PC-3 (cell line): ENCODE results near the gene LCTL. TPM values are rescaled to one million over a fixed set of nuclear protein-coding genes. Genes with fewer than 3 reads are reported as not detected.
A peak's percentile ranks its signal among the peaks of the same experiment; 100 is the strongest.

Source experiments
- ATAC-seq: fragments of 200-7000 bp; cut with Tn5 transposase; 2 replicates; pipeline ENCODE4 v1.9.1; 2020; ENCODE audit warnings: mild to moderate bottlenecking, moderate library complexity
- BruUV-seq: library from RNA; stranded (reverse); fragments of 400-500 nt; replicated peaks from 2 replicates; lab custom pipeline; 2021; lab: Mats Ljungman, UMichigan
- CTCF ChIA-PET: fragments of 300-600 bp; sonication (Branson Sonifier 250); formaldehyde crosslinking; loops from one replicate; lab custom pipeline; 2022; ENCODE audit warnings: antibody characterized with exemption; lab: Charles Lee
- POLR2A ChIA-PET: fragments of 300-600 bp; sonication (Branson Sonifier 250); formaldehyde crosslinking; loops from one replicate; lab custom pipeline; 2022; ENCODE audit warnings: antibody characterized with exemption; ENCODE audit not compliant: unreplicated experiment; lab: Charles Lee
- DNase-seq: peaks from one replicate; pipeline ENCODE4 v3.0.0-alpha.2; 2015
- H2AFZ ChIP-seq: fragments of 300-600 bp; sonication (generic); 2 replicates; pipeline ENCODE4 v1.6.0; 2016; ENCODE audit warnings: antibody characterized with exemption, low read length
- H3F3A ChIP-seq: fragments of 300-600 bp; sonication (generic); one replicate; pipeline ENCODE4 v1.6.0; 2017; ENCODE audit warnings: antibody characterized with exemption, low read length, control low read depth, mild to moderate bottlenecking; ENCODE audit not compliant: unreplicated experiment
- H3K27ac ChIP-seq: fragments of 300-600 bp; sonication (generic); 2 replicates; pipeline ENCODE4 v1.5.1; 2016; ENCODE audit warnings: mild to moderate bottlenecking, low read length
- H3K27me3 ChIP-seq: fragments of 300-600 bp; sonication (generic); 2 replicates; pipeline ENCODE4 v1.6.1; 2016; ENCODE audit warnings: low read length, mixed read lengths
- H3K36me3 ChIP-seq: fragments of 300-600 bp; sonication (generic); 2 replicates; pipeline ENCODE4 v1.6.1; 2016; ENCODE audit warnings: low read depth, mixed run types, low read length, mixed read lengths
- H3K4me1 ChIP-seq: fragments of 300-600 bp; sonication (generic); 2 replicates; pipeline ENCODE4 v1.5.1; 2016; ENCODE audit warnings: low read length; ENCODE audit not compliant: insufficient read depth
- H3K4me2 ChIP-seq: fragments of 300-600 bp; sonication (generic); 2 replicates; pipeline ENCODE4 v1.6.0; 2016; ENCODE audit warnings: low read length
- H3K4me3 ChIP-seq: fragments of 300-600 bp; sonication (generic); 2 replicates; pipeline ENCODE4 v1.5.1; 2016; ENCODE audit warnings: mild to moderate bottlenecking, low read length, mixed read lengths
- H3K79me2 ChIP-seq: fragments of 300-600 bp; sonication (generic); 2 replicates; pipeline ENCODE4 v1.6.1; 2017; ENCODE audit warnings: low read length, mixed read lengths
- H3K9ac ChIP-seq: fragments of 300-600 bp; sonication (generic); 2 replicates; pipeline ENCODE4 v1.6.0; 2016; ENCODE audit warnings: mild to moderate bottlenecking, low read length
- H3K9me2 ChIP-seq: fragments of 300-600 bp; sonication (generic); replicated peaks from 2 replicates; pipeline ENCODE4 v1.6.1; 2016; ENCODE audit warnings: mixed run types, low read length, mixed read lengths
- H3K9me3 ChIP-seq: fragments of 300-600 bp; sonication (generic); 2 replicates; pipeline ENCODE4 v1.6.1; 2016; ENCODE audit warnings: low read length, mixed read lengths
- H4K20me1 ChIP-seq: fragments of 300-600 bp; sonication (generic); 2 replicates; pipeline ENCODE4 v1.6.1; 2016; ENCODE audit warnings: low read length, mixed read lengths
- CTCF ChIP-seq: fragments of 300-600 bp; sonication (generic); conservative IDR thresholded peaks from 2 replicates; pipeline ENCODE4 v1.5.1; 2017; ENCODE audit warnings: antibody characterized with exemption, low read depth, mild to moderate bottlenecking, low read length
- EZH2 ChIP-seq: fragments of 300-600 bp; sonication (generic); IDR thresholded peaks from one replicate; pipeline ENCODE4 v1.6.1; 2017; ENCODE audit warnings: antibody characterized with exemption, mild to moderate bottlenecking, low read length; ENCODE audit not compliant: unreplicated experiment
- EZH2phosphoT487 ChIP-seq: fragments of 300-600 bp; sonication (generic); IDR thresholded peaks from 2 replicates; pipeline ENCODE4 v1.6.1; 2018; ENCODE audit warnings: mild to moderate bottlenecking, antibody characterized with exemption, low read length, borderline replicate concordance
- intact Hi-C: fragments of 100-400 bp; cut with micrococcal nuclease; formaldehyde crosslinking; loops from 2 replicates; pipeline ENCODE4 v1.9.0; 2023
- total RNA-seq: library from RNA; depleted of rRNA; stranded (reverse); fragments of >200 nt; gene quantifications from 2 replicates; pipeline ENCODE4 v1.2.3, GENCODE V29; 2014

The LCTL gene
- total RNA-seq, 1 experiment from 2014 or later: not detected

DNA sequence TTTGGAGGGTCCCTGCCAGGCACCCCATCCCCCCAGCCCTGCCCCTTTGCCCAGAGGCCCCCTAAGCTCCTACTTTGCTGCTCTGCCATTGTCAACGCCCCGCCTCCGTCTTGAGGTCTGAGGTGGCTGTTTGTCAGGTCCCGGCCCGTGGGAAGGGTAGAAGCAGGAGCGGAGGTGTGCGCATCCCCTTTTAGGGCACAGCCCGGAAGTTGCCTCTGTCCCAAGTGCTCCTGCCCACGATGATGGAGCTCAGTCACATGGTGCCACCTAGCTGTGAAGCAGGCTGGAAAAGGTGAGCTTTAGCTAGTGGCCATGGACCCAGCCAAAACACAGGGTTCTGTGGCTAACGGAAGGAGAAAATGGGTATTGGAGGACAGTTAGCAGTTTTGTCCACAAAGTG, 28.5 kb upstream of the LCTL start:
- Histone ChIP-seq H3K4me2 (no peak overlapping the region), H3K9ac (no peak overlapping the region), H3K4me1 (peaks cover 8% of the 10 kb centered on the region), H2AFZ (no peak overlapping the region), H3K4me3 (no peak overlapping the region), H3K27ac (no peak overlapping the region), H3K27me3 (no peaks in the 10 kb centered on the region), H3K9me3 (no peaks in the 10 kb centered on the region), H3K79me2 (no peaks in the 10 kb centered on the region), H3F3A (no peaks in the 10 kb centered on the region), H3K36me3 (no peaks in the 10 kb centered on the region), H4K20me1 (no peaks in the 10 kb centered on the region), H3K9me2 (no peaks in the 10 kb centered on the region)
- ChIA-PET POLR2A (no interaction called here), CTCF (no interaction called here)
- DNase-seq (peak; percentile 9), ATAC-seq (peak; percentile 43; the same call in 1 of the 2 replicates)
- TF ChIP-seq EZH2: no peak
- no peak for TF ChIP-seq EZH2phosphoT487
- TF ChIP-seq CTCF: peak; percentile 35; the same call in 1 of the 2 replicates
- no TSS peak for BruUV-seq
- intact Hi-C loops: no loop called here

GRCh38 chr15:66593219-66593780, 27.5 kb upstream of the LCTL start:
- ATAC-seq (no peak), DNase-seq (no peak)
- TF ChIP-seq CTCF: no peak
- TF ChIP-seq EZH2phosphoT487: no peak
- TF ChIP-seq EZH2: no peak
- CTCF ChIA-PET: no interaction called here
- no peaks in the 10 kb centered on the region for H3K79me2 ChIP-seq
- H3F3A ChIP-seq: no peaks in the 10 kb centered on the region
- no peaks in the 10 kb centered on the region for H3K9me2 ChIP-seq
- peaks cover 8% of the 10 kb centered on the region for H3K4me1 ChIP-seq
- BruUV-seq: no TSS peak
- no peaks in the 10 kb centered on the region for H3K36me3 ChIP-seq
- H2AFZ ChIP-seq: no peak overlapping the region
- no peaks in the 10 kb centered on the region for H4K20me1 ChIP-seq
- H3K9me3 ChIP-seq: no peaks in the 10 kb centered on the region
- intact Hi-C loops: no loop called here
- H3K27me3 ChIP-seq: no peaks in the 10 kb centered on the region
- H3K27ac ChIP-seq: no peak overlapping the region
- no peak overlapping the region for H3K4me2 ChIP-seq
- no peak overlapping the region for H3K9ac ChIP-seq
- POLR2A ChIA-PET: no interaction called here
- no peak overlapping the region for H3K4me3 ChIP-seq

DNA sequence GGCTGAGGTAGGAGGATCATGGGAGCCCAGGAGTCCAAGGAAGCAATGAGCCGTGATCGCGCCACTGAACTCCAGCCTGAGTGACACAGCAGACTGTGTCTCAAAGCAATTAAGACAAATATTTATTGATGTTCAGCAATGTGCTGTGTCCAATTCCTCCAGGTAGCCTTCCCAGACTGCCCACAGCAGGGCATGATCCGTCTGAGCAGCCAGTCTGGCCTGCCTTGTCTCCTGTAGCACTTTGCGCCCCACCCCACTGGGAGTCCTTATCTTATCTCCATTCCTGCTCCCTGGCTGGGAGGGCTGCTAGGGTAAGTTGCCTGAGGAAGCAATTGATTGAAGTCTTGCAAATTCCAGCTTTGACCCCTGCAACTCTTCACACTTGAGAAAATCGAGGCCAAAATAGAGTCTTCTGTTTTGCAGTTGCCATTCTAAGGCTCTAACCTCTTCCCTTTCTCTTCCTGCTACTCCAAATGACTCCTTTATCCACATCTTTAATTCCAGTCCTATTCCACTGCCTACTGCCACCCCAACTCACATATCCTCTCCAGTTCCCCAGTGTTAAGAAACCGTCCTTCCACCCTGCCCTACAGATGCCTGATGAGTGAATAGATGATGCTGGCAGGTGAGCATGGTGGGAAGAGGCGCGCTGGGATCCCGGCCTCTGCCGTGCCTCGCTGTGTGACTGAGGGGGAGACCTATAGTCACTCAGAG, 26.9 kb upstream of the LCTL start:
- H3F3A ChIP-seq: no peaks in the 10 kb centered on the region
- H3K9ac ChIP-seq: no peak overlapping the region
- POLR2A ChIA-PET: no interaction called here
- no peak overlapping the region for H3K27ac ChIP-seq
- no peak for TF ChIP-seq EZH2
- TF ChIP-seq CTCF: no peak
- TF ChIP-seq EZH2phosphoT487: no peak
- DNase-seq (no peak), ATAC-seq (no peak)
- H3K4me2 ChIP-seq: no peak overlapping the region
- no TSS peak for BruUV-seq
- no peaks in the 10 kb centered on the region for H3K9me2 ChIP-seq
- no peak overlapping the region for H2AFZ ChIP-seq
- H3K9me3 ChIP-seq: no peaks in the 10 kb centered on the region
- no peaks in the 10 kb centered on the region for H3K27me3 ChIP-seq
- peaks cover 8% of the 10 kb centered on the region for H3K4me1 ChIP-seq
- no peaks in the 10 kb centered on the region for H4K20me1 ChIP-seq
- intact Hi-C loops: no loop called here
- no peak overlapping the region for H3K4me3 ChIP-seq
- CTCF ChIA-PET: no interaction called here
- H3K36me3 ChIP-seq: no peaks in the 10 kb centered on the region
- no peaks in the 10 kb centered on the region for H3K79me2 ChIP-seq
